Stimulated activated CD8-positive, alpha-beta memory T cell treated with anti-CD3 and anti-CD28 coated beads, Interleukin-4, amount 100 ng/mL, for 1 hour (primary cell): ENCODE results near the gene EXOC1L.
"Not testable (repeated sequence)": the region's sequence is repeated elsewhere in the genome, so short reads cannot be mapped to it uniquely, and the experiment has no call there.

Experiments used
- DNase-seq, 2 donors: peaks; one replicate each; pipeline ENCODE4 v3.0.0-alpha.2; 2020; ENCODE audit warnings: low read depth in 2 of 2, low spot score in 1 of 2

Gene EXOC1L

GRCh38 chr4:55837903-55838302 is 18.3 kb downstream of the EXOC1L start:
- DNase-seq: no peak

- DNase-seq: no peak
Measured at GRCh38 chr4:55838356-55838755, 18.8 kb downstream of the EXOC1L start.

GRCh38 chr4:55838952-55839351 is 19.4 kb downstream of the EXOC1L start:
- DNase-seq: no peak

GRCh38 chr4:55840956-55841355 is 21.4 kb downstream of the EXOC1L start:
- DNase-seq: no peak

- DNase-seq: not testable (repeated sequence)
Measured at GRCh38 chr4:55841373-55842239, 22.0 kb downstream of the EXOC1L start.

- not testable (repeated sequence) for DNase-seq
Measured at GRCh38 chr4:55842312-55842711, 22.7 kb downstream of the EXOC1L start.

- DNase-seq: no peak
Measured at GRCh38 chr4:55849724-55850123, 30.1 kb downstream of the EXOC1L start.

GRCh38 chr4:55851885-55852284 is 32.3 kb downstream of the EXOC1L start:
- DNase-seq: no peak

- peak; percentile 94 to 95 for DNase-seq
Measured at GRCh38 chr4:55853484-55854046, 34.0 kb downstream of the EXOC1L start, which contains the start of gene EXOC1. TSS of gene EXOC1 (plus strand) at chr4:55853648. CDS start at chr4:55858324, 4,676 bp downstream.

- DNase-seq: no peak
Measured at GRCh38 chr4:55854129-55854528, 34.5 kb downstream of the EXOC1L start.

GRCh38 chr4:55857586-55857985 is 38.0 kb downstream of the EXOC1L start:
- no peak for DNase-seq

- DNase-seq: no peak
Measured at GRCh38 chr4:55859711-55860110, 40.1 kb downstream of the EXOC1L start.

GRCh38 chr4:55864577-55865223 is 45.1 kb downstream of the EXOC1L start:
- no peak for DNase-seq

- DNase-seq: no peak
Measured at GRCh38 chr4:55865228-55865806, 45.7 kb downstream of the EXOC1L start.

GRCh38 chr4:55866290-55866907 is 46.8 kb downstream of the EXOC1L start:
- no peak for DNase-seq

- peak in 1 of 2 donors; percentile 12 for DNase-seq
Measured at GRCh38 chr4:55866973-55867574, 47.5 kb downstream of the EXOC1L start.

- DNase-seq: no peak
Measured at GRCh38 chr4:55868581-55869090, 49.0 kb downstream of the EXOC1L start.

GRCh38 chr4:55871299-55871800 is 51.8 kb downstream of the EXOC1L start:
- no peak for DNase-seq

- no peak for DNase-seq
Measured at GRCh38 chr4:55874831-55875230, 55.2 kb downstream of the EXOC1L start.

- no peak for DNase-seq
Measured at GRCh38 chr4:55876387-55876786, 56.8 kb downstream of the EXOC1L start.
